ENCODE data around the gene RNF14.

GRCh38 chr5:141982626-141983025 is 13.7 kb downstream of the RNF14 start:
- no peak for TF ChIP-seq POLR2AphosphoS5 (IDR thresholded peaks at IDR 0.05)
- TF ChIP-seq, protein P1, sequence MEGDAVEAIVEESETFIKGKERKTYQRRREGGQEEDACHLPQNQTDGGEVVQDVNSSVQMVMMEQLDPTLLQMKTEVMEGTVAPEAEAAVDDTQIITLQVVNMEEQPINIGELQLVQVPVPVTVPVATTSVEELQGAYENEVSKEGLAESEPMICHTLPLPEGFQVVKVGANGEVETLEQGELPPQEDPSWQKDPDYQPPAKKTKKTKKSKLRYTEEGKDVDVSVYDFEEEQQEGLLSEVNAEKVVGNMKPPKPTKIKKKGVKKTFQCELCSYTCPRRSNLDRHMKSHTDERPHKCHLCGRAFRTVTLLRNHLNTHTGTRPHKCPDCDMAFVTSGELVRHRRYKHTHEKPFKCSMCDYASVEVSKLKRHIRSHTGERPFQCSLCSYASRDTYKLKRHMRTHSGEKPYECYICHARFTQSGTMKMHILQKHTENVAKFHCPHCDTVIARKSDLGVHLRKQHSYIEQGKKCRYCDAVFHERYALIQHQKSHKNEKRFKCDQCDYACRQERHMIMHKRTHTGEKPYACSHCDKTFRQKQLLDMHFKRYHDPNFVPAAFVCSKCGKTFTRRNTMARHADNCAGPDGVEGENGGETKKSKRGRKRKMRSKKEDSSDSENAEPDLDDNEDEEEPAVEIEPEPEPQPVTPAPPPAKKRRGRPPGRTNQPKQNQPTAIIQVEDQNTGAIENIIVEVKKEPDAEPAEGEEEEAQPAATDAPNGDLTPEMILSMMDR (IDR thresholded peaks at IDR 0.05) = no peak
- TF ChIP-seq POLR2A (IDR thresholded peaks at IDR 0.05) = no peak
- TF ChIP-seq EP300 (IDR thresholded peaks at IDR 0.05) = no peak
